ENCODE results near the gene GRM8.
"Not testable (repeated sequence)": the region's sequence is repeated elsewhere in the genome, so short reads cannot be mapped to it uniquely, and the experiment has no call there.

Gene GRM8

GRCh38 chr7:126940723-126941307, 311.9 kb downstream of the GRM8 start:
- CTCF ChIA-PET: no interaction called here
- POLR2A ChIA-PET: no interaction called here
- no peak for DNase-seq (ENCODE audit: extremely low spot score)
- TF ChIP-seq ELF4 (IDR thresholded peaks at IDR 0.05) (no peak), CTBP1 (IDR thresholded peaks at IDR 0.05; ENCODE audit: borderline replicate concordance) (no peak), SUZ12 (IDR thresholded peaks at IDR 0.05) (no peak), FOXA1 (IDR thresholded peaks at IDR 0.05) (no peak), HDGF (IDR thresholded peaks at IDR 0.05; ENCODE audit: borderline replicate concordance) (no peak), ZNF384 (IDR thresholded peaks at IDR 0.05) (no peak), FOXK2 (IDR thresholded peaks at IDR 0.05) (no peak), SP1 (IDR thresholded peaks at IDR 0.05) (no peak), TARDBP (IDR thresholded peaks at IDR 0.05) (no peak), NFRKB (IDR thresholded peaks at IDR 0.05) (no peak), LEF1 (IDR thresholded peaks at IDR 0.05; ENCODE audit: borderline replicate concordance) (no peak), ARNT (IDR thresholded peaks at IDR 0.05) (no peak), BHLHE40 (IDR thresholded peaks at IDR 0.05; ENCODE audit: borderline replicate concordance) (no peak), L3MBTL2 (conservative IDR thresholded peaks at IDR 0.05) (no peak), FOXM1 (IDR thresholded peaks at IDR 0.05; ENCODE audit: borderline replicate concordance) (no peak)
- TF ChIP-seq, protein P1, sequence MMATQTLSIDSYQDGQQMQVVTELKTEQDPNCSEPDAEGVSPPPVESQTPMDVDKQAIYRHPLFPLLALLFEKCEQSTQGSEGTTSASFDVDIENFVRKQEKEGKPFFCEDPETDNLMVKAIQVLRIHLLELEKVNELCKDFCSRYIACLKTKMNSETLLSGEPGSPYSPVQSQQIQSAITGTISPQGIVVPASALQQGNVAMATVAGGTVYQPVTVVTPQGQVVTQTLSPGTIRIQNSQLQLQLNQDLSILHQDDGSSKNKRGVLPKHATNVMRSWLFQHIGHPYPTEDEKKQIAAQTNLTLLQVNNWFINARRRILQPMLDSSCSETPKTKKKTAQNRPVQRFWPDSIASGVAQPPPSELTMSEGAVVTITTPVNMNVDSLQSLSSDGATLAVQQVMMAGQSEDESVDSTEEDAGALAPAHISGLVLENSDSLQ (IDR thresholded peaks at IDR 0.05): no peak

GRCh38 chr7:126937171-126937570, 315.6 kb downstream of the GRM8 start:
- ChIA-PET POLR2A (no interaction called here), CTCF (no interaction called here)
- TF ChIP-seq HDGF (IDR thresholded peaks at IDR 0.05; ENCODE audit: borderline replicate concordance) (no peak), FOXK2 (IDR thresholded peaks at IDR 0.05) (no peak), SP1 (IDR thresholded peaks at IDR 0.05) (no peak), FOXA1 (IDR thresholded peaks at IDR 0.05) (no peak), L3MBTL2 (conservative IDR thresholded peaks at IDR 0.05) (no peak), SUZ12 (IDR thresholded peaks at IDR 0.05) (no peak), LEF1 (IDR thresholded peaks at IDR 0.05; ENCODE audit: borderline replicate concordance) (no peak), BHLHE40 (IDR thresholded peaks at IDR 0.05; ENCODE audit: borderline replicate concordance) (no peak)
- no peak for DNase-seq (ENCODE audit: extremely low spot score)

DNA sequence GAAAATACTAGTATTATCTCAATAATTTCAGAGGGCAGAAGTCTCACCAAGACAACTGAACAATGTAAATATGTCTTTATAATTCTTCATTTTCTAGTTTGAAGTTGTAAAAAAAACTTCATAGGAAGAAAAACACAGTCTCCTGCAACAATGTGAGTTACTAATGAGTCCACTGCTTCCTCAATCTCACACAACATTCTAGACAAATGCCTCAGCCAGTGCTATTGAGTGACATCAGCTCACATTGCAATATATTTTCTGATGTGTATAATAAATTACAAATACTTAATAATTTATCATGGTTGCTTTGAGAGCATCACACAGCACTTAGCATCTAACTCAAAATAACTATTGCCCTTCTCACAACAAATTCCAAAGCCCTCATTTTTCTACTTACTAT, 321.2 kb downstream of the GRM8 start:
- ChIA-PET CTCF (no interaction called here), POLR2A (no interaction called here)
- DNase-seq (ENCODE audit: extremely low spot score): no peak
- TF ChIP-seq ELF4 (IDR thresholded peaks at IDR 0.05): no peak
- no peak for TF ChIP-seq FOXM1 (IDR thresholded peaks at IDR 0.05; ENCODE audit: borderline replicate concordance)
- TF ChIP-seq, protein P1 (IDR thresholded peaks at IDR 0.05): no peak
- TF ChIP-seq NFRKB (IDR thresholded peaks at IDR 0.05): no peak
- no peak for TF ChIP-seq LEF1 (IDR thresholded peaks at IDR 0.05; ENCODE audit: borderline replicate concordance)

GRCh38 chr7:126930166-126930565, 322.6 kb downstream of the GRM8 start:
- TF ChIP-seq ZNF384 (IDR thresholded peaks at IDR 0.05) (no peak), ELF4 (IDR thresholded peaks at IDR 0.05) (no peak), FOXA1 (IDR thresholded peaks at IDR 0.05) (no peak), ARNT (IDR thresholded peaks at IDR 0.05) (no peak), NFRKB (IDR thresholded peaks at IDR 0.05) (no peak), CTBP1 (IDR thresholded peaks at IDR 0.05; ENCODE audit: borderline replicate concordance) (no peak), FOXM1 (IDR thresholded peaks at IDR 0.05; ENCODE audit: borderline replicate concordance) (no peak), HDGF (IDR thresholded peaks at IDR 0.05; ENCODE audit: borderline replicate concordance) (no peak)
- TF ChIP-seq, protein P1 (IDR thresholded peaks at IDR 0.05): no peak
- POLR2A ChIA-PET: no interaction called here
- CTCF ChIA-PET: no interaction called here
- DNase-seq (ENCODE audit: extremely low spot score): no peak

DNA sequence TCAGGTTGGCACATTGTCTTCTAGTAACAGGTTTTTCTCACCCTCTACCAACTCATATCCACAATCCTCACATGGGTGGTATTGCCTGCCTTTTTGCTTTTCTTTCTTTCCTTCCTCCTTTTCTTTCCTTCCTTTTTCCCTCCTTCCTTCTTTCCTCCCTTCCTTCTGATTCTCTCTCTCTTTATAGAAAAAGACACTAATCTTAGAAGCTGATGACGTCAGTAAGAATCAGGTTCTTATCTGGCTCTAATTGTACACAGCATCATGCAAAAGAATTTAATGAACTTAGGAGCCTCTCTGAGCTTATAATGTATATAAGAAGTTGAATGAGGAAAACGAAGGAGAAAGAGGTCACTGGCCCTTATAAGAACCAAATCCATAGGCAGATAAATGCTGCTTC, 328.3 kb downstream of the GRM8 start:
- DNase-seq (ENCODE audit: extremely low spot score): no peak
- POLR2A ChIA-PET: no interaction called here
- CTCF ChIA-PET: no interaction called here
- no peak for TF ChIP-seq ELF4 (IDR thresholded peaks at IDR 0.05)
- no peak for TF ChIP-seq HDGF (IDR thresholded peaks at IDR 0.05; ENCODE audit: borderline replicate concordance)
- no peak for TF ChIP-seq CTBP1 (IDR thresholded peaks at IDR 0.05; ENCODE audit: borderline replicate concordance)
- TF ChIP-seq ZNF384 (IDR thresholded peaks at IDR 0.05): no peak
- no peak for TF ChIP-seq FOXA1 (IDR thresholded peaks at IDR 0.05)
- TF ChIP-seq LEF1 (IDR thresholded peaks at IDR 0.05; ENCODE audit: borderline replicate concordance): no peak
- no peak for TF ChIP-seq ARNT (IDR thresholded peaks at IDR 0.05)
- TF ChIP-seq, protein P1 (IDR thresholded peaks at IDR 0.05): no peak
- TF ChIP-seq BHLHE40 (IDR thresholded peaks at IDR 0.05; ENCODE audit: borderline replicate concordance): no peak
- TF ChIP-seq L3MBTL2 (conservative IDR thresholded peaks at IDR 0.05): no peak
- no peak for TF ChIP-seq TARDBP (IDR thresholded peaks at IDR 0.05)
- no peak for TF ChIP-seq NFRKB (IDR thresholded peaks at IDR 0.05)
- no peak for TF ChIP-seq FOXK2 (IDR thresholded peaks at IDR 0.05)
- no peak for TF ChIP-seq SUZ12 (IDR thresholded peaks at IDR 0.05)
- no peak for TF ChIP-seq SP1 (IDR thresholded peaks at IDR 0.05)

DNA sequence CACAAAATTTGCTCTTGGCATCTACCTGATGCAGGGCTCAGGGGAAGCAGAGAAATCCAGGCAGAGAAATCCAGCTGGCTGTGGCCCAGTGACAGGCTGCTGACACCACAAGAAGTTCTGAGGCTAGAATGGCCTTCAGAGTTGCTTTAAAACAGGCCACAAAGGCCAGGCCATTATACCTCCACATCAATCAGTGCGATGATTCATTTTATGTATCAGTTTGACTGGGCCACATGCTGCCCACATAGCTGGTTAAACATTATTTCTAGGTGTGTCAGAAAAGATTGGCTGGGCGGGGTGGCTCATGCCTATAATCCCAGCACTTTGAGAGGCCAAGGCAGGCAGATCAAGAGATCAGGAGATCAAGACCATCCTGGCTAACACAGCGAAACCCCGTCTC, 341.1 kb downstream of the GRM8 start:
- DNase-seq (ENCODE audit: extremely low spot score); CTCF ChIA-PET; POLR2A ChIA-PET: not testable (repeated sequence)

GRCh38 chr7:126908564-126908963, 344.2 kb downstream of the GRM8 start:
- DNase-seq (ENCODE audit: extremely low spot score); POLR2A ChIA-PET; CTCF ChIA-PET: not testable (repeated sequence)

GRCh38 chr7:126907657-126908056, 345.1 kb downstream of the GRM8 start:
- DNase-seq (ENCODE audit: extremely low spot score); CTCF ChIA-PET; POLR2A ChIA-PET: not testable (repeated sequence)

- CTCF ChIA-PET; POLR2A ChIA-PET; DNase-seq (ENCODE audit: extremely low spot score): not testable (repeated sequence)
These were observed 347.5 kb downstream of the GRM8 start for GRCh38 chr7:126905255-126905654.

- POLR2A ChIA-PET; DNase-seq (ENCODE audit: extremely low spot score): not testable (repeated sequence)
- CTCF ChIA-PET: interaction anchor here (1.0 kb wide), 1 partner anchor 98 kb away, joined by 10 read pairs; no protein-coding TSS in a partner anchor
These were observed 351.5 kb downstream of the GRM8 start for GRCh38 chr7:126901041-126901765.

Measured in HEK293T (cell line).